SK-N-SH (cell line): ENCODE data around the gene JOSD2.

ENCODE experiments used
- EP300 ChIP-seq, 2 experiments: IDR thresholded peaks; 2 replicates each; pipeline versions ENCODE4 v1.4.0 to v1.6.1; 2012; ENCODE audit warnings: borderline replicate concordance in 1 of 2, low read depth in 1 of 2, low read length in 1 of 2
- TF ChIP-seq, protein P1 (sequence below): fragments of 200-600 bp; sonication (generic); IDR thresholded peaks from 2 replicates; pipeline ENCODE4 v1.6.1; 2017; ENCODE audit warnings: antibody characterized with exemption, mild to moderate bottlenecking, moderate library complexity

DNA sequence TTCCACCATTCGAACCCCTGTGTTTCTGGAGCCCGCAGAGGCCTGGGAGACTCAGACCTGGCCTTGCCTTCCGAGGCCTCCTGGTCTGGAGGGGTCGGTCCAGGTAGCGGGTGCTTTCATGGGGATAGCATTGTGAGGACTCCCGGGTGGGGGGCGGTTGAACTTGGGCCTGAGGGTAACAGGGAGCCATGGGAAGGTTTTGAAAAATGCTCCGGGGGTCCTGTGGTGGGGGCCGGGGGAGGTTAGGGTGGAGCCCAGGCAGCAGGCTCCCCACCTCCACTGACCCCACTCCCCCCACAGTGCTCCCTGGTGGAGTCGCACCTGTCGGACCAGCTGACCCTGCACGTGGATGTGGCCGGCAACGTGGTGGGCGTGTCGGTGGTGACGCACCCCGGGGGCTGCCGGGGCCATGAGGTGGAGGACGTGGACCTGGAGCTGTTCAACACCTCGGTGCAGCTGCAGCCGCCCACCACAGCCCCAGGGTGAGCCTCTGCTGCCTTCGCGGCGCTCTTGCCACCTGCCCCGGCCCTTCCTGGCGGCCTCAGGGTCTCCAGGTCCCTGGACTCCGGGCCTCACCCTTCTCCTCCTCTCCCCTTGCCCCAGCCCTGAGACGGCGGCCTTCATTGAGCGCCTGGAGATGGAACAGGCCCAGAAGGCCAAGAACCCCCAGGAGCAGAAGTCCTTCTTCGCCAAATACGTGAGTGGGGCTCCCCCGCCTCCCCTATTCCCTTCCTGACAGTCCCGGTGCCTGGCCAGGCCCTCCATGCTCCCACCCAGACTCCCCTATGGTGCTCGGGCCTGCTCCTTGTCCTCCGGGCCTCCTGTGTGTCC is 30.5 kb downstream of the JOSD2 start:
- TF ChIP-seq, protein P1, sequence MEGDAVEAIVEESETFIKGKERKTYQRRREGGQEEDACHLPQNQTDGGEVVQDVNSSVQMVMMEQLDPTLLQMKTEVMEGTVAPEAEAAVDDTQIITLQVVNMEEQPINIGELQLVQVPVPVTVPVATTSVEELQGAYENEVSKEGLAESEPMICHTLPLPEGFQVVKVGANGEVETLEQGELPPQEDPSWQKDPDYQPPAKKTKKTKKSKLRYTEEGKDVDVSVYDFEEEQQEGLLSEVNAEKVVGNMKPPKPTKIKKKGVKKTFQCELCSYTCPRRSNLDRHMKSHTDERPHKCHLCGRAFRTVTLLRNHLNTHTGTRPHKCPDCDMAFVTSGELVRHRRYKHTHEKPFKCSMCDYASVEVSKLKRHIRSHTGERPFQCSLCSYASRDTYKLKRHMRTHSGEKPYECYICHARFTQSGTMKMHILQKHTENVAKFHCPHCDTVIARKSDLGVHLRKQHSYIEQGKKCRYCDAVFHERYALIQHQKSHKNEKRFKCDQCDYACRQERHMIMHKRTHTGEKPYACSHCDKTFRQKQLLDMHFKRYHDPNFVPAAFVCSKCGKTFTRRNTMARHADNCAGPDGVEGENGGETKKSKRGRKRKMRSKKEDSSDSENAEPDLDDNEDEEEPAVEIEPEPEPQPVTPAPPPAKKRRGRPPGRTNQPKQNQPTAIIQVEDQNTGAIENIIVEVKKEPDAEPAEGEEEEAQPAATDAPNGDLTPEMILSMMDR, result no peak
- no peak for TF ChIP-seq EP300 (IDR thresholded peaks at IDR 0.05; ENCODE audit: borderline replicate concordance in 1 of 2, low read depth in 1 of 2, low read length in 1 of 2)
